ENCODE measurements around the gene C1QTNF8. TPM values are rescaled to one million over a fixed set of nuclear protein-coding genes. Genes with fewer than 3 reads are reported as not detected.

C1QTNF8 gene
- not detected in 2 replicates for total RNA-seq

DNA sequence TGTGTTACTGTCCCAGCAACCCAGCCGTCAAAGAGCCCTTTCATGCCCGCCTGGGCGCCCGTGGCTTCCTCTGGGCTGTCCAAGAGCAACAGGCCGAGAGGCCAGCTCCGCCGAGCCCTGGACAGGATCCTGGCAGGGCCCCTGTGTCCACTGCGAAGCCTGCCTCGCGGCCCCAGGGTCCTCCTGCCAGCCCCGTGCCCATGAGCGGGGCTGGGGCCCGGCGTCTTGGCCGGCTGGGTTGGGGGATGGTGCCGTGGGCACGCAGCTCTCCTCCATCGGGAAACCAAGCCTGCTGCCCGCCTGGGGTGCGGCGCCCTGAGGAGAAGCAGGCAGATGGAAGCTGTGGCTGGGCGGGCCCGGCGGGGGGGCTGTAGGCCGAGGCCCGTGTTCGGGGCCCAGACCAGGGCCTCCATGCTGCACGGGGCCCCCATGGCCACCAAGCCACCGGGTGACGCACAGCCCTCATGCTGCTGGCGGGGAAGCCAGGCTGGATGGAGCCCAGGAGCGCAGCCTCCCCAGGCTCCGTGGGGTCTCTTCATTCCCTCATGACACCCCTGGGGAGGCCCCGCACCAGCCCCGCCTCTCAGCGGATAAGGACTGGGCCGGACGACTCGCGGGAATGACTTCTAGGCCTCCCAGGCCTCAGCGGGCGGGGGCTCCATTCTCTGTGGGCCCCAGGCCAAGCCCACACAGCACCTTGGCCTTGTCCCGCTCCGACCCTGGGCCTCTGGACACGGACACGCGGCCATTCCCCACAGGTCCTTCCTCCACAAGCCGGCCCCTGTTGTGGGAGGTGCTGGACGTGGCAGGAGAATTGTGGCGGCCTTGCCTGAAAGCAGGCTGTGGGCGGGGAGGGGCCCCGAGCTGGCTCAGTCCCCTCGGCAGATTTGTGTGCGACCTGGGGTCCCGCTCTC is at the start of gene C1QTNF8:
Gene C1QTNF8 (minus strand): TSS at position 76 of the 914 bp plus-strand sequence. CDS start 1,322 bp downstream, outside the sequence.
- no peaks in the 10 kb centered on the region for H3K27me3 ChIP-seq (ENCODE audit: control insufficient read depth, insufficient read depth, low read length)
- no peaks in the 10 kb centered on the region for H3K36me3 ChIP-seq (ENCODE audit: control insufficient read depth, insufficient read depth, low read length)
- TF ChIP-seq CTCF (IDR thresholded peaks at IDR 0.05; ENCODE audit: insufficient read depth, low read length, severe bottlenecking): no peak
- no peak within 1 kb of the TSS for H3K4me3 ChIP-seq (ENCODE audit: low read depth, low read length)
- FAIRE-seq: no peak
- no peak for DNase-seq (ENCODE audit: low read depth)

GRCh38 chr16:1145383-1146100 is 49.5 kb upstream of the C1QTNF8 start:
- TF ChIP-seq CTCF (IDR thresholded peaks at IDR 0.05; ENCODE audit: insufficient read depth, low read length, severe bottlenecking): no peak
- Histone ChIP-seq H3K27me3 (ENCODE audit: control insufficient read depth, insufficient read depth, low read length) (no peaks in the 10 kb centered on the region), H3K4me3 (ENCODE audit: low read depth, low read length) (no peak overlapping the region), H3K36me3 (ENCODE audit: control insufficient read depth, insufficient read depth, low read length) (no peaks in the 10 kb centered on the region)
- DNase-seq (ENCODE audit: low read depth) (no peak), FAIRE-seq (no peak)

DNA sequence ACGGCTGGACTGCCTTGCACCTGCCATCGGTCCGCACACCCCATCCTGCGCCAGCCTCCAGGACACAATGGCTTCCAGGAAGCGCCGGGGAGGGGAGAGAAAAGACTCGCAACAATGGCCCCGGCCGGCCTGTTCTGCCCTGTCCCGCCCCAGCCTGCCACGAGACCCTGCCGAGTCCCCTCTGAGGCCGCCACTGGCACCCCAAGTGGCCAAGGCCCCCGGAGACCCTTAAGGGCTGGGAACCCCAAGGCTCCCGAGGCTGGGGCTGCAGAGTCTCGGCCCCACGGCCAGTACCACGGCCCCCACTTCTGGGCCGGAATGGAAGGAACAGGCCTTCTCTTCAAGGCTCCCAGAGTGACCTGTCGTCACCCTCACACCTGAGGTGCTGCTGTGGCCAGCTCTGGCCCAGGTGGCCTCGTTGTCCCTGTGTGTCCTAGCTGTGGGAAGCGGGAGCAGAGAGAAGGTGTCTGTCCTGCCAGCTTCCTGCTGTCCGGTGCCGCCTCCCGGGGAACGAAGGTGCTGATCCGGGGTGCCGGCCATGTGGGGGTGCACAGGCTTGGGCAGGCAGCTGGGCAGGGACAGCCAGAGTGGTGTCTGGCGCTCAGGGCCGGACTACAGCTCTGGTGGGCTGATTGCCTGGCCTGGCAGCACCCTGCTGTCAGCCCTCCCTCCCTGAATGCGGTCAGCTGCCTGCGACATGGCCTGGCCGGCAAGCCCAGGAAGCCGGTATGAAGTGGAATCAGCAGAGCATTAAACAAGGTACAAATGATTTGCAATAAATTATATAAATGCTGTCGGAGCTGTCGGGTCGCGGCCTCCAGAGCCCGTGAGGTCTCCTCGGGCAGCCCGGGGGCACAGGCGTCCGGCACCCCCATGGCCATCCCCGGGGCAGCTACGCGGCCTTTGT is 48.7 kb upstream of the C1QTNF8 start:
- H3K36me3 ChIP-seq (ENCODE audit: control insufficient read depth, insufficient read depth, low read length): no peaks in the 10 kb centered on the region
- no peaks in the 10 kb centered on the region for H3K27me3 ChIP-seq (ENCODE audit: control insufficient read depth, insufficient read depth, low read length)
- TF ChIP-seq CTCF (IDR thresholded peaks at IDR 0.05; ENCODE audit: insufficient read depth, low read length, severe bottlenecking): no peak
- DNase-seq (ENCODE audit: low read depth) (no peak), FAIRE-seq (no peak)
- no peak overlapping the region for H3K4me3 ChIP-seq (ENCODE audit: low read depth, low read length)

DNA sequence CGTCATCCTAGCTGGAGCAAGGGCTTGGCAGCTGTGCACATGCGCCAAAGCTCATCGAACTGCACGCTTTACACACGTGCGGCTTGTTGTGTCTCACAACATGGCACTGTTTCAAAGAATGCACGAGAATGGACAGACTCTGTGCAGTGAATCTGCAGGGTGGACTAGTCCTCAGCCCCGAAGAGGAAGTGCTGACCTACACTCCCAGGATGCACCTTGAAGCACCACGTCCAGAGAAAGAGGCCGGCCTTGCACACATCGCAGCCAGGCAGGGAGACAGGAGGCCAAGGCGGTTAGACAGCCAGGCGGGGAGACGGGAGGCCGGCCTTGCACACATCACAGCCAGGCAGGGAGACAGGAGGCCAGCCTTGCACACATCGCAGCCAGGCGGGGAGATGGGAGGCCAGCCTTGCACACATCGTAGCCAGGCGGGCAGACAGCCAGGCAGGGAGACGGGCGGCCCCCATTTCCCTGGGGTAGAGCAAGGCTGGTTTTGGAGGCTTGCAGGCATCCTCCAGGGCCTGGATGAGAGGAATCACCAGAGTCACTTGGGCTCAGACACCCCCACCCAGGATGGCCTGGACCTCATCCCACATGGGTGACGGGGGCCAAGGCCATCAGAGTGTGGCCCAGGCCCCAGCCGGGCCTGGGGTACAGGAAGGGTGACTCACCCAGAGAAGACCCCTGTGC is 47.9 kb upstream of the C1QTNF8 start:
- Histone ChIP-seq H3K27me3 (ENCODE audit: control insufficient read depth, insufficient read depth, low read length) (no peaks in the 10 kb centered on the region), H3K36me3 (ENCODE audit: control insufficient read depth, insufficient read depth, low read length) (no peaks in the 10 kb centered on the region), H3K4me3 (ENCODE audit: low read depth, low read length) (no peak overlapping the region)
- DNase-seq (ENCODE audit: low read depth): no peak
- TF ChIP-seq CTCF (IDR thresholded peaks at IDR 0.05; ENCODE audit: insufficient read depth, low read length, severe bottlenecking): no peak
- no peak for FAIRE-seq

GRCh38 chr16:1142911-1143310 is 46.9 kb upstream of the C1QTNF8 start:
- Histone ChIP-seq H3K27me3 (ENCODE audit: control insufficient read depth, insufficient read depth, low read length) (no peaks in the 10 kb centered on the region), H3K4me3 (ENCODE audit: low read depth, low read length) (no peak overlapping the region), H3K36me3 (ENCODE audit: control insufficient read depth, insufficient read depth, low read length) (no peaks in the 10 kb centered on the region)
- DNase-seq (ENCODE audit: low read depth) (no peak), FAIRE-seq (no peak)
- TF ChIP-seq CTCF (IDR thresholded peaks at IDR 0.05; ENCODE audit: insufficient read depth, low read length, severe bottlenecking): no peak
